Measurements from ENCODE around the gene ONECUT2.

DNA sequence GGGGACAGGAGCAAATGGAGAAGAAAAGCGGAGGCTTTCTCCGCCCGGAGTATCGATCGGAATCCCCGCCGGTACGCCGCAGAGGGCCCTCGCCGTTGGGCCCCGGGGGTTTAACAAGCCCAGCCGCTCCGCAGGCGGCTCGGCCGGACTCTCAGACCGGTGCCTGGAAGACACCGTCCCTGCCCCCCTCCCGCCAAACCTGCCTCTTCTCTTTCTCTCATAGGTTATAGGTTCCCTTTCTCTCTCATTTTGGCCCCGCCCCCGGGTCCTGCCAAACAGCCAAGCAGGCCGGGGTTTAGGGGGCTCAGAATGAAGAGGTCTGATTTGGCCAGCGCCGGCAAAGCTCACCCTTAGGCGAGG, 4.4 kb downstream of the ONECUT2 start:
- TF ChIP-seq, protein P1, sequence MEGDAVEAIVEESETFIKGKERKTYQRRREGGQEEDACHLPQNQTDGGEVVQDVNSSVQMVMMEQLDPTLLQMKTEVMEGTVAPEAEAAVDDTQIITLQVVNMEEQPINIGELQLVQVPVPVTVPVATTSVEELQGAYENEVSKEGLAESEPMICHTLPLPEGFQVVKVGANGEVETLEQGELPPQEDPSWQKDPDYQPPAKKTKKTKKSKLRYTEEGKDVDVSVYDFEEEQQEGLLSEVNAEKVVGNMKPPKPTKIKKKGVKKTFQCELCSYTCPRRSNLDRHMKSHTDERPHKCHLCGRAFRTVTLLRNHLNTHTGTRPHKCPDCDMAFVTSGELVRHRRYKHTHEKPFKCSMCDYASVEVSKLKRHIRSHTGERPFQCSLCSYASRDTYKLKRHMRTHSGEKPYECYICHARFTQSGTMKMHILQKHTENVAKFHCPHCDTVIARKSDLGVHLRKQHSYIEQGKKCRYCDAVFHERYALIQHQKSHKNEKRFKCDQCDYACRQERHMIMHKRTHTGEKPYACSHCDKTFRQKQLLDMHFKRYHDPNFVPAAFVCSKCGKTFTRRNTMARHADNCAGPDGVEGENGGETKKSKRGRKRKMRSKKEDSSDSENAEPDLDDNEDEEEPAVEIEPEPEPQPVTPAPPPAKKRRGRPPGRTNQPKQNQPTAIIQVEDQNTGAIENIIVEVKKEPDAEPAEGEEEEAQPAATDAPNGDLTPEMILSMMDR (IDR thresholded peaks at IDR 0.05): no peak
- no peak for TF ChIP-seq POLR2A (IDR thresholded peaks at IDR 0.05)

Measured in heart left ventricle (tissue), 13 donors.